ENCODE measurements around the gene ZNF512.
"Not testable (repeated sequence)": the region's sequence is repeated elsewhere in the genome, so short reads cannot be mapped to it uniquely, and the experiment has no call there.

Gene ZNF512

GRCh38 chr2:27584597-27584996 lies 1.8 kb downstream of the ZNF512 start:
- Histone ChIP-seq H3K9ac (ENCODE audit: low read depth, low read length) (peak overlapping the region; percentile 27), H3K9me3 (replicated peaks; ENCODE audit: low read length) (peaks cover 2% of the 10 kb centered on the region), H3K4me1 (ENCODE audit: control insufficient read depth, insufficient read depth, low read length) (peaks cover 29% of the 10 kb centered on the region), H3K36me3 (ENCODE audit: insufficient read depth, low read length) (no peaks in the 10 kb centered on the region), H3K27me3 (ENCODE audit: control insufficient read depth, insufficient read depth, low read length) (no peaks in the 10 kb centered on the region), H3K4me3 (ENCODE audit: low read length) (peak overlapping the region; percentile 74), H3K4me2 (ENCODE audit: low read length) (peak overlapping the region; percentile 92)

DNA sequence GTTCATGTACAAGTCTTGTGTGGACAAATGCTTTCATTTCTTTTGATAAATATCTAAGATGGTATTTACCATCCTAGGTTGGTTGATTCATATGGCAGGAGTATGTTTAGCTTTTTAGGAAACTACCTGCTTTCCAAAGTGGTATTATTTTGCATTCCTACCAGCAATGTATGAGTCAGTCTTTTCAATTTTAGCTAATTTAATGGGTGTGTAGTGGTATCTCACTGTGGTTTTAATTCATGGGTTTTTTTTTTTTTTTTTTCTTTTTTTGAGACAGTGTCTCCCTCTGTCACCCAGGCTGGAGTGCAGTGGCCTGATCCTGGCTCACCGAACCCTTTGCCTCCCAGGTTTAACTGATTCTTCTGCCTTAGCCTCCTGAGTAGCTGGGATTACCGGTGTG lies 4.2 kb downstream of the ZNF512 start:
- H3K9ac ChIP-seq (ENCODE audit: low read depth, low read length) = no peak overlapping the region

DNA sequence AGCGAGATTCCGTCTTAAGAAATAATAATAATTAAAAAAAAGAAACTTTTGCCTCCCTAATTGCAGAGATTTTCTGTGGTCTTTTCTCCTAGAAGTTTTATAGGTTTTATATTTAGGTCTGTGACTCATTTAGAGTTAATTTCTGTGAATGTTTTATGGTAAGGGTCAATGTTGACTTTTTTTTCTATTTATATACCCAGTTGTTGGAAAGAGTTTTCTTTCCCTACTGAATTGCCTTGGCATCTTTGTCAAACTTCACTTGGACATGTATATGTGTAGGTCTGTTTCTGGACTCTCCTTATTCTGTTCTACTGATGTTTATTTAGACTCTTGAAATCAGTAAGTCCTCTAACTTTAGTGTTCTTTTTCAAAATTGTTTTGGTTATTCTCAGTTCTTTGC lies 5.5 kb downstream of the ZNF512 start:
- no peak overlapping the region for H3K9ac ChIP-seq (ENCODE audit: low read depth, low read length)
- H3K9me3 ChIP-seq (replicated peaks; ENCODE audit: low read length) = no peaks in the 10 kb centered on the region
- H3K4me3 ChIP-seq (ENCODE audit: low read length) = no peak overlapping the region
- H3K4me1 ChIP-seq (ENCODE audit: control insufficient read depth, insufficient read depth, low read length) = peaks cover 22% of the 10 kb centered on the region
- H3K36me3 ChIP-seq (ENCODE audit: insufficient read depth, low read length) = no peaks in the 10 kb centered on the region
- H3K27me3 ChIP-seq (ENCODE audit: control insufficient read depth, insufficient read depth, low read length) = no peaks in the 10 kb centered on the region
- H3K4me2 ChIP-seq (ENCODE audit: low read length) = no peak overlapping the region

More for the DNA sequence above, 4.2 kb downstream of the ZNF512 start:
- Histone ChIP-seq H3K27me3 (ENCODE audit: control insufficient read depth, insufficient read depth, low read length) (no peaks in the 10 kb centered on the region), H3K9me3 (replicated peaks; ENCODE audit: low read length) (no peaks in the 10 kb centered on the region), H3K4me2 (ENCODE audit: low read length) (no peak overlapping the region), H3K4me3 (ENCODE audit: low read length) (no peak overlapping the region), H3K36me3 (ENCODE audit: insufficient read depth, low read length) (no peaks in the 10 kb centered on the region), H3K4me1 (ENCODE audit: control insufficient read depth, insufficient read depth, low read length) (peaks cover 29% of the 10 kb centered on the region)

DNA sequence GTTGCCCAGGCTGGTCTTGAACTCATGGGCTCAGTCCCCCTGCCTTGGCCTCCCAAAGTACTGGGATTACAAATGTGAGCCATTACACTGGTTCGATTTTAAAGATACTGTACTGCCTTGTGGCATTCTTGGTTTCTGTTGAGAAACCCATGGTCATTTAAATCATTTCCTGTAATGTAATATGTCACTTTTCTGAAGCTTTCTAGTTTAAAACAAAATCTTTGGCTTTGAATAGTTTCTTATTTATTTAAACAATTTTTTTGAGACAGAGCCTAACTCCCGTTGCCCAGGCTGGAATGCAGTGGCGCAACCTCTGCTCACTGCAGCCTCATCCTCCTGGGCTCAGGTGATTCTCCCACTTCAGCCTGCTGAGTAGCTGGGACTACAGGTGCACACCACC lies 8.9 kb downstream of the ZNF512 start:
- Histone ChIP-seq H3K4me1 (ENCODE audit: control insufficient read depth, insufficient read depth, low read length) (peaks cover 16% of the 10 kb centered on the region), H3K36me3 (ENCODE audit: insufficient read depth, low read length) (no peaks in the 10 kb centered on the region), H3K4me3 (ENCODE audit: low read length) (no peak overlapping the region), H3K4me2 (ENCODE audit: low read length) (no peak overlapping the region), H3K27me3 (ENCODE audit: control insufficient read depth, insufficient read depth, low read length) (no peaks in the 10 kb centered on the region), H3K9ac (ENCODE audit: low read depth, low read length) (no peak overlapping the region), H3K9me3 (replicated peaks; ENCODE audit: low read length) (no peaks in the 10 kb centered on the region)

DNA sequence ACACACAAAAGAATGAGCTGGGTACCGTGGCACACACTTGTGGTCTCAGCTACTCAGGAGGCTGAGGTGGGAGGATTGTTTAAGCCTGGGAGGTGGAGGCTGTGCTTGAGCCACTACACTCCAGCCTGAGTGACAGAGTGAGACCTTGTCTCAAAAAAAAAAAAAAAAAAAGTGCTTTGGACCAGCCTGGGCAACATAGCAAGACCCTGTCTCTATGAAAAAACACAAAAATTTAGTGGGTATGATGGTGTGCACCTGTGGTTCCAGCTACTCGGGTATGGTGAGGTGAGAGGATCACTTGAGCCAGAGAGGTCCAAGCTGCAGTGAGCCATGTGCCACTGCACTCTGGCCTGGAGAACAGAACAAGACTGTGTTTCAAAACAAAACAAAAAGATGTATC lies 10.4 kb downstream of the ZNF512 start:
- Histone ChIP-seq H3K27me3 (ENCODE audit: control insufficient read depth, insufficient read depth, low read length) (no peaks in the 10 kb centered on the region), H3K36me3 (ENCODE audit: insufficient read depth, low read length) (peaks cover 2% of the 10 kb centered on the region), H3K4me2 (ENCODE audit: low read length) (no peak overlapping the region), H3K9ac (ENCODE audit: low read depth, low read length) (no peak overlapping the region), H3K4me3 (ENCODE audit: low read length) (no peak overlapping the region), H3K9me3 (replicated peaks; ENCODE audit: low read length) (no peaks in the 10 kb centered on the region), H3K4me1 (ENCODE audit: control insufficient read depth, insufficient read depth, low read length) (peaks cover 19% of the 10 kb centered on the region)

GRCh38 chr2:27594020-27594703 lies 11.3 kb downstream of the ZNF512 start:
- not testable (repeated sequence) for H3K36me3 ChIP-seq (ENCODE audit: insufficient read depth, low read length); H3K4me3 ChIP-seq (ENCODE audit: low read length); H3K9me3 ChIP-seq (replicated peaks; ENCODE audit: low read length); H3K4me2 ChIP-seq (ENCODE audit: low read length); H3K9ac ChIP-seq (ENCODE audit: low read depth, low read length); H3K27me3 ChIP-seq (ENCODE audit: control insufficient read depth, insufficient read depth, low read length)
- peaks cover 15% of the 10 kb centered on the region for H3K4me1 ChIP-seq (ENCODE audit: control insufficient read depth, insufficient read depth, low read length)

- H3K27me3 ChIP-seq (ENCODE audit: control insufficient read depth, insufficient read depth, low read length); H3K4me2 ChIP-seq (ENCODE audit: low read length); H3K9me3 ChIP-seq (replicated peaks; ENCODE audit: low read length); H3K4me3 ChIP-seq (ENCODE audit: low read length); H3K9ac ChIP-seq (ENCODE audit: low read depth, low read length): not testable (repeated sequence)
- H3K36me3 ChIP-seq (ENCODE audit: insufficient read depth, low read length) = peaks cover 17% of the 10 kb centered on the region
- H3K4me1 ChIP-seq (ENCODE audit: control insufficient read depth, insufficient read depth, low read length) = peaks cover 15% of the 10 kb centered on the region
Observed at GRCh38 chr2:27595412-27595811, 12.6 kb downstream of the ZNF512 start.

DNA sequence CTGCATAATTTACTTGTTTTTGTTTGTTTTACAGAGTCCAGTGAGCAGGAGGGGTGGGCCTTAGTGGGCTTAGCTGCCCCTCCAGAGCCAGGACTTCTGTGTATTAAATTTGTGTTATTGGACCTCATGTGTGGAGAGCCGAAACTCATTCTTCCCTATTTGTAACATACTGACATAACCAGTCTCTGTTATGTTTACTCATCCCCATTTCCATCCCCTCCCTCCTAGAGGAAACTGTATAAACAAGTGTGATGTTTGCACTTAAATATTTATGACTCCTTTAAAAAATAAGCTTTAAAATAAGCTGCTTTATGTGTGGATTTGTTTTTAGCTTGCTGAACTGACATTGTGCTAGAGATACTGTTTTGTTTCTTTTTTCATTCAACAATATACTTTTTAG lies 13.8 kb downstream of the ZNF512 start:
- H3K36me3 ChIP-seq (ENCODE audit: insufficient read depth, low read length) = peaks cover 27% of the 10 kb centered on the region

GRCh38 chr2:27606611-27607010 lies 23.8 kb downstream of the ZNF512 start:
- Histone ChIP-seq H3K36me3 (ENCODE audit: insufficient read depth, low read length) (peaks cover 47% of the 10 kb centered on the region), H3K27me3 (ENCODE audit: control insufficient read depth, insufficient read depth, low read length) (no peaks in the 10 kb centered on the region)

More for the DNA sequence above, 13.8 kb downstream of the ZNF512 start:
- no peaks in the 10 kb centered on the region for H3K27me3 ChIP-seq (ENCODE audit: control insufficient read depth, insufficient read depth, low read length)
- H3K9me3 ChIP-seq (replicated peaks; ENCODE audit: low read length) = no peaks in the 10 kb centered on the region
- no peak overlapping the region for H3K4me2 ChIP-seq (ENCODE audit: low read length)
- peaks cover 15% of the 10 kb centered on the region for H3K4me1 ChIP-seq (ENCODE audit: control insufficient read depth, insufficient read depth, low read length)
- H3K9ac ChIP-seq (ENCODE audit: low read depth, low read length) = no peak overlapping the region
- no peak overlapping the region for H3K4me3 ChIP-seq (ENCODE audit: low read length)

DNA sequence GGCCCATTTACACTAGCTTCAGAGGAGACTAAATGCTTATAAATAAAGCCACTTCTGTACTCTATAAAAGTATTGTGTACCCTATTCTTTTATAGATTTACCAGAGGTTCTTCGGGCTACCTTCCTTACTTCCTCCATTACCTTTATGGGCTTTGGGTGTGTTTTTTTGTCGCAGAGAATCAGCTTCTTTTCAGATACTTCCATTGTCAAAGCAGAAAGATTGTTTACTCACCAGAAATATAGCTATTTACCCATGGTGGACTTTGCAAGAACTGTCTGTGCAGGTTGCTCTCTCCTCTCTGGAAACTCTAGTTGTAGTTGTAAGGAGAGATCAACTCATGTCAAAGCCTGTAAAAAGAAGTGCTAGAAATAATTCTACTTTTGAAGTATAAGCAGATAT lies 31.1 kb downstream of the ZNF512 start:
- H3K36me3 ChIP-seq (ENCODE audit: insufficient read depth, low read length) = peaks cover 44% of the 10 kb centered on the region
- no peak overlapping the region for H3K9ac ChIP-seq (ENCODE audit: low read depth, low read length)
- H3K4me1 ChIP-seq (ENCODE audit: control insufficient read depth, insufficient read depth, low read length) = no peaks in the 10 kb centered on the region
- H3K27me3 ChIP-seq (ENCODE audit: control insufficient read depth, insufficient read depth, low read length) = no peaks in the 10 kb centered on the region
- no peak overlapping the region for H3K4me3 ChIP-seq (ENCODE audit: low read length)
- H3K9me3 ChIP-seq (replicated peaks; ENCODE audit: low read length) = no peaks in the 10 kb centered on the region
- H3K4me2 ChIP-seq (ENCODE audit: low read length) = no peak overlapping the region

More at GRCh38 chr2:27606611-27607010, 23.8 kb downstream of the ZNF512 start:
- H3K4me3 ChIP-seq (ENCODE audit: low read length) = no peak overlapping the region
- H3K9me3 ChIP-seq (replicated peaks; ENCODE audit: low read length) = no peaks in the 10 kb centered on the region
- H3K4me2 ChIP-seq (ENCODE audit: low read length) = peak overlapping the region; percentile 57
- peaks cover 6% of the 10 kb centered on the region for H3K4me1 ChIP-seq (ENCODE audit: control insufficient read depth, insufficient read depth, low read length)
- H3K9ac ChIP-seq (ENCODE audit: low read depth, low read length) = peak overlapping the region; percentile 39

- Histone ChIP-seq H3K4me1 (ENCODE audit: control insufficient read depth, insufficient read depth, low read length) (no peaks in the 10 kb centered on the region), H3K9ac (ENCODE audit: low read depth, low read length) (no peak overlapping the region), H3K4me2 (ENCODE audit: low read length) (no peak overlapping the region), H3K36me3 (ENCODE audit: insufficient read depth, low read length) (peaks cover 40% of the 10 kb centered on the region), H3K9me3 (replicated peaks; ENCODE audit: low read length) (no peaks in the 10 kb centered on the region), H3K4me3 (ENCODE audit: low read length) (no peak overlapping the region), H3K27me3 (ENCODE audit: control insufficient read depth, insufficient read depth, low read length) (no peaks in the 10 kb centered on the region)
Observed at GRCh38 chr2:27615316-27615715, 32.5 kb downstream of the ZNF512 start.

DNA sequence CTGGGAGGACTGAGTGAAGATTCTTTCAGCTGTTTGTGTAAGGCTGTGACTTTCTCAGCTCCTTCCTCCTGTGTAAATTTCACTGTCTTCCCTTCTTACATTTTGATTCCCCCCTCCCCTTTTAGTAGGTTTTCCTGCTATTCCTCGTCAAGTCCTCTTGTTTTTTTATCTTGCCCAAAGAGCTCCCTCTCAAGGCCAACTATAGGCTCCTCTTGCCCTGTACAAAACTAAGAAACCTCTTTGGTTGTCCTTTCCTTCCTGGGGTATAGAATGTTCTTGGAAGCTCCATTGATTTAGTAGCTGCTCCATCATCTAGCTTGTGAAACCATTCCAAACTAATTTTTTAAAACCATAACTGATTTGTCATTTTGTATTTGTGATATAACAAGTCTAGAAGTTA lies 38.7 kb downstream of the ZNF512 start:
- peaks cover 62% of the 10 kb centered on the region for H3K36me3 ChIP-seq (ENCODE audit: insufficient read depth, low read length)
- H3K9me3 ChIP-seq (replicated peaks; ENCODE audit: low read length) = no peaks in the 10 kb centered on the region
- H3K4me3 ChIP-seq (ENCODE audit: low read length) = no peak overlapping the region
- H3K4me1 ChIP-seq (ENCODE audit: control insufficient read depth, insufficient read depth, low read length) = peaks cover 26% of the 10 kb centered on the region
- H3K27me3 ChIP-seq (ENCODE audit: control insufficient read depth, insufficient read depth, low read length) = no peaks in the 10 kb centered on the region
- H3K9ac ChIP-seq (ENCODE audit: low read depth, low read length) = no peak overlapping the region
- H3K4me2 ChIP-seq (ENCODE audit: low read length) = no peak overlapping the region

Data from skeletal muscle satellite cell (primary cell).